HG03108 (cell line): ENCODE measurements around the gene NAB2.
"Not testable (repeated sequence)": the region's sequence is repeated elsewhere in the genome, so short reads cannot be mapped to it uniquely, and the experiment has no call there.

Experiments
- ATAC-seq: cut with Tn5 transposase; IDR thresholded peaks from one replicate; pipeline ENCODE4 v1.9.1; 2021; ENCODE audit warnings: moderate library complexity; ENCODE audit not compliant: unreplicated experiment

NAB2 gene

GRCh38 chr12:57088354-57089270 lies at the start of gene NAB2:
Gene NAB2 (plus strand): TSS chr12:57089114. CDS start chr12:57089272, 158 bp downstream.
- peak; percentile 51 for ATAC-seq

GRCh38 chr12:57040211-57040610 lies 48.7 kb upstream of the NAB2 start:
- no peak for ATAC-seq

GRCh38 chr12:57040750-57041149 lies 48.2 kb upstream of the NAB2 start:
- ATAC-seq, result no peak

GRCh38 chr12:57042695-57043094 lies 46.2 kb upstream of the NAB2 start:
- ATAC-seq, result no peak

- ATAC-seq, result no peak
Observed at GRCh38 chr12:57044468-57044867, 44.4 kb upstream of the NAB2 start.

- ATAC-seq, result no peak
Observed at GRCh38 chr12:57044889-57045288, 44.0 kb upstream of the NAB2 start.

GRCh38 chr12:57046086-57046791 lies 42.7 kb upstream of the NAB2 start:
- no peak for ATAC-seq

GRCh38 chr12:57046947-57047890 lies 41.7 kb upstream of the NAB2 start:
- ATAC-seq, result no peak

- ATAC-seq, result no peak
Observed at GRCh38 chr12:57047981-57048380, 40.9 kb upstream of the NAB2 start.

- no peak for ATAC-seq
Observed at GRCh38 chr12:57048423-57049118, 40.3 kb upstream of the NAB2 start.

- ATAC-seq, result no peak
Observed at GRCh38 chr12:57049119-57049446, 39.8 kb upstream of the NAB2 start.

- ATAC-seq, result no peak
Observed at GRCh38 chr12:57049890-57050289, 39.0 kb upstream of the NAB2 start, which contains the start of gene MYO1A. Gene MYO1A (minus strand): TSS chr12:57050129. CDS start chr12:57048323, 1,806 bp downstream.

- ATAC-seq, result no peak
Observed at GRCh38 chr12:57051011-57051410, 37.9 kb upstream of the NAB2 start.

GRCh38 chr12:57053146-57053545 lies 35.8 kb upstream of the NAB2 start:
- not testable (repeated sequence) for ATAC-seq

- ATAC-seq, result not testable (repeated sequence)
Observed at GRCh38 chr12:57053901-57054300, 35.0 kb upstream of the NAB2 start.

GRCh38 chr12:57055824-57056223 lies 33.1 kb upstream of the NAB2 start:
- no peak for ATAC-seq

- ATAC-seq, result no peak
Observed at GRCh38 chr12:57057067-57057751, 31.7 kb upstream of the NAB2 start.

GRCh38 chr12:57058454-57058853 lies 30.5 kb upstream of the NAB2 start:
- no peak for ATAC-seq

- peak; percentile 82 for ATAC-seq
Observed at GRCh38 chr12:57063991-57064685, 24.8 kb upstream of the NAB2 start.
